GM18951 (cell line): ENCODE measurements around the gene DNAI7.

ENCODE experiments used
- POLR2A ChIP-seq: IDR thresholded peaks from 4 replicates; pipeline ENCODE4 v1.6.1; 2011; ENCODE audit warnings: mild to moderate bottlenecking; ENCODE audit not compliant: insufficient read length, insufficient read depth; ENCODE audit errors: extremely low read depth
- in situ Hi-C: fragments of 300-500 bp; cut with MboI; formaldehyde crosslinking; loops from one replicate; pipeline ENCODE4 v1.12.0; 2022; ENCODE audit warnings: low sequenced_read_pairs, mixed read lengths, inconsistent platforms; ENCODE audit not compliant: unreplicated experiment

The DNAI7 gene

DNA sequence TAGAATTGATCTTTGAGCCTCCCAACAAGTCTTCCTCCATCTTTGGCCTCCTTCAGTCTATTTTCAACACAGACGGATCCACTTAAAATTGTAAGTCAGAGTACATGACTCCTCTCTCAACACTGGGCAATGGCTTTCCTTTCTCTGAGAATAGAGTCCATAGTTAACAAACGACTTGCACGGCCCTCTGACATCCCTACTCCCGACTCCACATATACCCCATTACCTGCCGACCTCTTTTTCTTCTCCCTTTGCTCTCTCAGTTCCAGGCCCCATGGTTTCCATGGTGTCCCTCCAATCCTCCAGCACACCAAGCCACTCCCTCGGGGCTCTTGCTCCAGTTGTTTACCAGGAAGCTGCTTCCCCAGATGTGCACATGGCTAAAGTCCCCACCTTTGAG is 84.7 kb downstream of the DNAI7 start:
- TF ChIP-seq POLR2A, result no peak
- in situ Hi-C loops, result no loop called here

DNA sequence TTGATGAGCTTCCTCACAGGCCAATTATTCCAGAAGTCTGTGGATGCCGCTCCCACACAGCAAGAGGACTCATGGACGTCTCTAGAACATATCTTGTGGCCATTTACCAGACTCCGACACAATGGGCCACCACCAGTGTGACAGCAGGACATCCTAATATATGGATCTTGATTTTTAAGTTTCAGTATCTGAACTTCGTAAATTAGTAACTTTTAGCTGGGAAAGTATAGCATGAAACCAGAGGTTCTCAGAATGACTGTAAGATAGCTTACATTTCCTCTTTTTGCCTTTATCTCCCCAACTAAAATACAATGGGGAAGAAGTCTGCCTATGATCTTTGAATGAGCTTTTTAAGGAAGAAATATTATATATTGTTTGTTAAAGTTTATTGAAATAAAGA is 87.0 kb downstream of the DNAI7 start:
- in situ Hi-C loops, result no loop called here

DNA sequence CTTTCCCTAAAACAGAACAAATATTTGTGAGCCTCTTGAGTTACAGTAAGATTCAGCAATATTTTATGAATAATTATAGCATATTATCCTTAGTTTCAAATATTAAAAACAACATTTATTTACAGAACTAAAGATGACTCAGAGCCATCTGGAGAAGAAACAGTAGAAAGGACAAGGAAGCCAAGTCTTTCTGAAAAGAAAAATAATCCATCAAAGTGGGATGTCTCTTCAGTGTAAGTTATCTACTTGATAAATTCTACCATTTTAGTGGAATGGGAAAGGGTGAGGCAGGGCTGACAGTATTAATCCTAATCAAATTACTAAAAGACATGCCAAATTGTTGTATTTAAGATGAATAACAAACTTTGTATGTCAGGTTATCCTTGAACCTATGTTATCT is 88.1 kb downstream of the DNAI7 start:
- in situ Hi-C loops, result no loop called here

More for the DNA sequence above, 87.0 kb downstream of the DNAI7 start:
- TF ChIP-seq POLR2A, result no peak

DNA sequence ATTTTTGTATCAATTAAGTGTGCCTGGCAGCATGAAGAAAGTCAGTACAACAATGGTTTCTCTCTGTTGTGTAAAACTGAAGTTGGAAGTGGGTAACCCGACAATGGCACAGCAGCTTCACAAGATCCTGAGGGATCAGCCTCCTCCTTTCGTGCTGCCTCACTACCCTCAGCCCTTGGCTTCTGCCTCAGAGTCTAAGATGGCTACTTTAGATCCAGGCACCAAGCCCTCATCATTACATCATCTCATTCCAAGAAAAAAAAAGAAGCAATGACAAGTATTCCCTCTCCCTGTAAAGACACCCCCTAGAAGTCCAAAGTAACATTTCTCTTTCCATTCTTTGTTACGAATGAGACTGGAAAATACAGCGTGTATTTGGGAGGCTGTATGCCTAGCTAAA is 92.6 kb downstream of the DNAI7 start:
- in situ Hi-C loops, result no loop called here
- TF ChIP-seq POLR2A, result no peak

More for the DNA sequence above, 88.1 kb downstream of the DNAI7 start:
- no peak for TF ChIP-seq POLR2A

DNA sequence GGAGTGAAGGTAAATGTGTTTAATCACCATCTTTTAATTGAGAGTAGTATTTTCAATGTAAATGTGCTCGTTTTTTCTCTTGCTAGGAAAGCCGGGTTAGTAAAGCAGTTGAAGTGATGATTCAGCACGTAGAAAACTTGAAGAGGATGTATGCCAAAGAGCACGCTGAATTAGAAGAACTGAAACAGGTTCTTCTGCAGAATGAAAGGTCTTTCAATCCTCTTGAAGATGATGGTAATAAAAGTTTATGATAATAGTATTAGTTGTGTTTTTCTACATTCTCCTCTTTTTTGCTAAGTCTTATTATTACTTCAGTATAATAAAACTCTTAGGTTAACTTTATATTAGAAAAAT is 93.9 kb downstream of the DNAI7 start:
- in situ Hi-C loops, result no loop called here

DNA sequence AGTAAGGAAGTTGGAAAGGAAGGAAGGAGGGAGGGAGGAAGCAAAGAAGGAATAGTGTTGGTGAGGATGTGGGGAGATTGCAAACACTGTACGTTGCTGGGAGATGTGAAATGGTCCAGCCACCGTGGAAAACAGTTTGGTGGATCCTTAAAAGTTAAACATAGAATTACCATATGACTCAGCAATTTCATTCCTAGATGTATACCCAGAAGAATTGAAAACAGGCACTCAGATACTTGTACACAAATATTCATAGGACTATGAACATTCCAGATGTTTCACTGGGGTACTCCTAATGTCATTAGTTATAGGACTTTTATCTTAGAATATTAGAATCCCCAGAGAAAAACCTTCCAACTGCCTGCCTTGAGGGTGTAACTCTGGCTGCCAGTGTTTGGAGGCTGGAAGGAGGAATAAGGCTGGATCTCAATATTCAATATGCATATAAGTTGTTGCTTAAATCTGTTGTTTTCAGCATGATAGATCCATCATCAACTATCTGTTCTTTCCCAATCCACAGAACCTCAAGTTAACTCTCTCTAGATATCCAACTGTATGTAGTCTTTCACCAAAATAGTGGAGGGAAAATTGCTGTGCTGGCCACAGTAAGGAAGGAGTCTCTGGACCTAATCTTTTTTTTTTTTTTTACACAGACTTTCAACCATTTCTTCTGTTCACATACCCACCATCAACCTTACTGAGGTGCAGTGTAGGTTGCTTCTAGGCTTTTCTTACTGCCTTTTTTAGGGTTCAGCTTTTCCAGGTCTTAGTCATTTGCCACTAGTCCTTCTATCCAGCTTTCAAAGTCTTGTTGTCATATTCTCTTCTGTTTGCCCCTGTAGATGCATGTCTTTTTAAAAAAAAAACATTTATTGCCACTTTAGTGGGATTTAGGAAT is 94.5 kb downstream of the DNAI7 start:
- no peak for TF ChIP-seq POLR2A
- in situ Hi-C loops, result no loop called here

More for the DNA sequence above, 93.9 kb downstream of the DNAI7 start:
- no peak for TF ChIP-seq POLR2A

DNA sequence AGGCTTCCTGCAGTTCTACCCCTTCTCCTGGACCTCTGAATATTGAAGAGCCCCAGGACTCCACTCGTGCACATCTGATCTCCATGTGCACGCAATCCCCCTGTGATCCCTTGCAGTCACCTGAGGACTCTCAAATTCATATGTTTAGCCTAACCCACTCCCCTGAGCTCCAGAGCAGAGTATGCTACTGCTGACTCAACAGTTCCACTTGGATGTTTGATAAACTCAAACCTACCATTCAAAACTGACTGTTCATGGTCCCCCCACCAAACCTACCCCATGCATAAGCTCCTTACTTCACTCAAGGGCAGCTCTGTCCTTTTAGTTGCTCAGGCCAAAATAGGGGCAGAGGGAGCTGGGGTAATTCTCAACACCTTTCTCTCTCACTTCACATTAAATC is 96.0 kb downstream of the DNAI7 start:
- in situ Hi-C loops, result no loop called here
- no peak for TF ChIP-seq POLR2A

DNA sequence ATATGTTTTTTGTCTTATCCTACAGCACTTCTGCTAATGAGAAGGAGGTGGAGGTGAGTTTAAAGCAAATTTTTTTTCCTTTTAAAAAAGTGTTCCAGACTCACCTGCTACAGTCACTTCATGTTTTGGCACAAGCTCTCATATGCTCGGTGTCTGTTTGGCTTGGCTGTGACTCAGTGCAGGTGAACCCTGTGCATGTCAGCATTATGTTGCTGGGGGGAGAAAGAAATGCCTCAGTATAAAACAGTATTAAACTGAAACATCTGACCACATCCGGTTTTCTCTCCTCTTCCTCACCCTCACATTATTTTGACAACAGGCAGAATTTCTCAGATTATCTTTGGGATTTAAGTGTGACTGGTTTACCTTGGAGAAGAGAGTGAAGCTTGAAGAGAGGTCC is 105.2 kb downstream of the DNAI7 start:
- in situ Hi-C loops, result no loop called here
- no peak for TF ChIP-seq POLR2A

DNA sequence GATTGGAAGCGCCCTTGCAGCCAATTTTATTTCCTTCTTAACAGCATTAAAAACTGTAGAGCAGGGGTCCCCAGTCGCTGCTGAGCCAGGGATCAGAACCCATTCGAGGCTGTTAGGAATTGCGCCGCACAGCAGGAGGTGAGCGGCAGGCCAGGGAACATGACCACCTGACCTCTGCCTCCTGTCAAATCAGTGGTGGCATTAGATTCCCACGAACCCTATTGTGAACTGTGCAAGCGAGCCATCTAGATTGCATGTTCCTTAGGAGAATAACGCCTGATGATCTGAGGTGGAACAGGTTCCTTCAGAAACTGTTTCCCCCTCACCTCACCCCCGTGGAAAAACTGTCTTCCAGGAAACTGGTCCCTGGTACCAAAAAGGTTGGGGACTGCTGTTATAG is 107.4 kb downstream of the DNAI7 start:
- no peak for TF ChIP-seq POLR2A

DNA sequence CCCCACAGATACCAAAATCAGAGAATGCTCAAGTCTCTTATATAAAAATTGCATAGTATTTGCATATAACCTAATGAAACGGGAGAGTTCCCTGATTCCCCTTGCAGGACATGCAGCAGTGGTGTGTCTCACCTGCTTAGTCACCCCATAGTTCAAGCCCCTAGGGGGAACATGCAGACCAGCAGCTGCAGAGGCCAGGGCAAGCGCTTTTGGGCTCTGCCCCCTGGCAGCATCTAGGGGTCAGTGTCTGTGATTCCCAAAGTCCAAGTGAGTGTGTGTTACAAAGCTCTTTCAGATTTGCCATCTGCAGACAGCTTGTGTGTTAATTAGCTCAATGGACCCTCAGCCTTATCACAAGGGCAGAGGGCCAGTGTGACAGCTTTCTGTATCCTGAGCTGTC is 110.1 kb downstream of the DNAI7 start:
- in situ Hi-C loops, result no loop called here
- no peak for TF ChIP-seq POLR2A

More for the DNA sequence above, 107.4 kb downstream of the DNAI7 start:
- in situ Hi-C loops, result no loop called here

DNA sequence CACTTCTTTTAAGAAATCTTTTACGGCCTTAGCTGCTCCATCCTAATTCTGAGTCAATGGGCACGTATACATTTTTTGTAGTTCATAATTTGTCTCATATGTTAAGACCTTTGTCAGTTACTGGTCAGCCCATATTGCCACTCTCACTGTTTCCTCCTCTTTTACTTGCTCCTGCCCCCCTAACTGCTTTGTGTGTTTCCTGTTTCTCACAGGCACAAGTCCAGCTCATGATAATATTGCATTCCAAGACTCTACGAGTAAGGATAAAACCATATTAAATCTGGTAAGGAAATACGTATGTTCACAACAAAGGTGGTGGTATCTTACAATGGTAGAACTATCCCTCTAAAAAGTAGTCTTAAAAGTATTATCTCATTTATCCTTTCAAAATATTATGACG is 111.7 kb downstream of the DNAI7 start:
- TF ChIP-seq POLR2A, result no peak
- in situ Hi-C loops, result no loop called here

DNA sequence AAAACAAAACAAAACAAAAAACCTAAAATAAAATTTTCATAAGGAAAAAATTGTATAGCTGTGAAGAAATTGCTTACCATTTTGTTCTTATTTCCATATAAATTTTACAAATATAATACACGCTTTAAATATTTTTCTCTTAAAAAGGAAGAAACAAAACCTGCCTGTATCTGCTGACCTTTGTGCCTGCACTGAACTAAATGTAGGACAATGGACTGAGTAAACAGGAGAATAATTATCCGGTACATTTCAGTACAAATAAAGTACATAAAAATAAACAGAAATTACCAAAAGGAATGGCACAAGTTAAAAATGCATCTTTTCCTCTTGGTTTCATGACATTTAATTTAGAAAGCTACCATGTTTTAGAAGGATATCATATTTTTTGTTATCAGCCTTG is 112.3 kb downstream of the DNAI7 start:
- in situ Hi-C loops, result no loop called here
- no peak for TF ChIP-seq POLR2A

DNA sequence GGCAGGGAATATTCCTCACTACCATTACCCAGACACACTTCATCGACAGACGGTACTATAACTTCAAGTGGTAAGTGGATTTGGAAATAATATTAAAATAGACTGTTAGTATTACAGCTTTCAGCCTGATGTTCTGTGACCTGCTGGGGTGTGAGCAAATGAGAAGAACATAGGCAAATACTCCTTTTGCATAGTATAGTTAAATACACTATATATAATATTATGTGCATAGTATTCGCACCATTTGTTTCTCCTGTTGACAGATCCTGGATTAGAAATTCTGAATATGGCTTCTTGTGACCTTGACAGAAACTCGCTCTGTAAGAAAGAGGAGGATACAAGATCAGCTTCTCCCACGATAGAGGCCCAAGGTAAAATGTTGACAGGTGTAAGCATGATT is 115.6 kb downstream of the DNAI7 start:
- TF ChIP-seq POLR2A, result no peak
- in situ Hi-C loops, result no loop called here

DNA sequence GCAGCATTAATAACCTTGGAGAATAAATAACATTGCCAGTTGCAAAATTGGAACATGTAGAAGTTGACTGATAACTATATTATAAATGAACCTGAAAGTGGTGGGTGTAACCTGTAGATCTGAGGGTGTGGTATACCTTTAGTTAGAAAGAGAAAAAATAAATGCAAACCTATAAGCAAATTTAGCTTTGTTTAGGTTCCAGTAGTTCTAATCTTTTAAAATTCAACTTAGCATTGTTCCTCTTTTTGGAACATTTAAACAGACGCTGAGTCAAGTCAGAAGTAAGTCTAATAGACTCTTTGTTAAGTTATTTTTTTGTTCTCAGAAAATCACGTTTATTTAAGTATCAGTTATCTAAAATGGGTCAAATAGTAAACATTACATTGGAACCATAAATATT is 120.0 kb downstream of the DNAI7 start:
- no peak for TF ChIP-seq POLR2A
- in situ Hi-C loops, result no loop called here
